ENCODE measurements around the gene LRRC14B.

GRCh38 chr5:234450-234849 lies 43.2 kb downstream of the LRRC14B start:
- TF ChIP-seq CTCF (conservative IDR thresholded peaks at IDR 0.05) (no peak), ZFX (IDR thresholded peaks at IDR 0.05) (no peak)

Data from C4-2B (cell line).